Raji (cell line): ENCODE data around the gene ESRRB.

Source experiments
- POLR2A ChIP-seq: IDR thresholded peaks from 2 replicates; pipeline ENCODE4 v1.6.1; 2011; ENCODE audit warnings: low read depth, low read length, control low read depth; ENCODE audit not compliant: insufficient read depth

Gene ESRRB

GRCh38 chr14:76381817-76382494 lies 6.0 kb downstream of the ESRRB start:
- no peak for TF ChIP-seq POLR2A

- TF ChIP-seq POLR2A: no peak
These were observed 6.5 kb downstream of the ESRRB start for GRCh38 chr14:76382495-76382832.

- no peak for TF ChIP-seq POLR2A
These were observed 9.5 kb downstream of the ESRRB start for GRCh38 chr14:76385435-76385834.

GRCh38 chr14:76386944-76387782 lies 11.2 kb downstream of the ESRRB start:
- no peak for TF ChIP-seq POLR2A

GRCh38 chr14:76389841-76390240 lies 13.9 kb downstream of the ESRRB start:
- no peak for TF ChIP-seq POLR2A

- TF ChIP-seq POLR2A: no peak
These were observed 14.7 kb downstream of the ESRRB start for GRCh38 chr14:76390621-76391020.

- TF ChIP-seq POLR2A: no peak
These were observed 16.2 kb downstream of the ESRRB start for GRCh38 chr14:76391981-76392690.

- no peak for TF ChIP-seq POLR2A
These were observed 18.6 kb downstream of the ESRRB start for GRCh38 chr14:76394569-76394968.

GRCh38 chr14:76395161-76395560 lies 19.2 kb downstream of the ESRRB start:
- no peak for TF ChIP-seq POLR2A

- TF ChIP-seq POLR2A: no peak
These were observed 20.8 kb downstream of the ESRRB start for GRCh38 chr14:76396714-76397187.

GRCh38 chr14:76405627-76406026 lies 29.7 kb downstream of the ESRRB start:
- no peak for TF ChIP-seq POLR2A

- TF ChIP-seq POLR2A: no peak
These were observed 31.7 kb downstream of the ESRRB start for GRCh38 chr14:76407449-76408150.

- TF ChIP-seq POLR2A: no peak
These were observed 32.9 kb downstream of the ESRRB start for GRCh38 chr14:76408877-76409276.

- no peak for TF ChIP-seq POLR2A
These were observed 36.6 kb downstream of the ESRRB start for GRCh38 chr14:76412501-76412900.
